SK-N-SH (cell line): ENCODE data around the gene MACIR.

Source experiments
- CTCF ChIP-seq: fragments of 200-600 bp; sonication (generic); IDR thresholded peaks from 2 replicates; pipeline ENCODE4 v1.6.1; 2017; ENCODE audit warnings: antibody characterized with exemption, mild to moderate bottlenecking, moderate library complexity
- POLR2AphosphoS5 ChIP-seq: IDR thresholded peaks from 2 replicates; pipeline ENCODE4 v1.6.1; 2012; ENCODE audit warnings: low read depth, low read length
- TAF1 ChIP-seq: IDR thresholded peaks from 2 replicates; pipeline ENCODE4 v1.6.1; 2012; ENCODE audit warnings: low read depth, mild to moderate bottlenecking, low read length, moderate library complexity, borderline replicate concordance

- TF ChIP-seq CTCF (no peak), POLR2AphosphoS5 (no peak), TAF1 (no peak)
Measured at GRCh38 chr5:103280967-103281366, 22.4 kb downstream of the MACIR start.
